Measurements from ENCODE around the gene ADAM23.

DNA sequence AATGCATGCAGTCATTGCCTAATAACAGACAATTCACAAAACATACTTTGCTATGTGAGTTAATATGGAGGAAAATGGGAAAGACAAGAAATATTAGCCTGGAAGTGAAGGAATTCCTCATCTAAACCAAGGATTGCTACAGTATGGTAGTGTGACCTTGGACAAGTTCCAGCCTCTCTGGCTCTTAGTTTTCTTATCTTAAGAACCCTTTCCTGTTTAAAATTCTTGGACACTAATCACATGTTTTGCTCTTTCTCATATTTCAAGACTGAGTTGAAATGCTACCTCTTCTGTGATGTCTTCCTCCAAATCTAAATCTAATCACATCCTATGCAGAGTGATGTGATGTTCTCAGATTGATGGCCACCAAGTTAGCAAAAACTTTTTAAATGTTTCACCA lies 20.8 kb upstream of the ADAM23 start:
- TF ChIP-seq EZH2phosphoT487 (IDR thresholded peaks at IDR 0.05; ENCODE audit: borderline replicate concordance, low read length) = no peak
- TF ChIP-seq, protein P1, sequence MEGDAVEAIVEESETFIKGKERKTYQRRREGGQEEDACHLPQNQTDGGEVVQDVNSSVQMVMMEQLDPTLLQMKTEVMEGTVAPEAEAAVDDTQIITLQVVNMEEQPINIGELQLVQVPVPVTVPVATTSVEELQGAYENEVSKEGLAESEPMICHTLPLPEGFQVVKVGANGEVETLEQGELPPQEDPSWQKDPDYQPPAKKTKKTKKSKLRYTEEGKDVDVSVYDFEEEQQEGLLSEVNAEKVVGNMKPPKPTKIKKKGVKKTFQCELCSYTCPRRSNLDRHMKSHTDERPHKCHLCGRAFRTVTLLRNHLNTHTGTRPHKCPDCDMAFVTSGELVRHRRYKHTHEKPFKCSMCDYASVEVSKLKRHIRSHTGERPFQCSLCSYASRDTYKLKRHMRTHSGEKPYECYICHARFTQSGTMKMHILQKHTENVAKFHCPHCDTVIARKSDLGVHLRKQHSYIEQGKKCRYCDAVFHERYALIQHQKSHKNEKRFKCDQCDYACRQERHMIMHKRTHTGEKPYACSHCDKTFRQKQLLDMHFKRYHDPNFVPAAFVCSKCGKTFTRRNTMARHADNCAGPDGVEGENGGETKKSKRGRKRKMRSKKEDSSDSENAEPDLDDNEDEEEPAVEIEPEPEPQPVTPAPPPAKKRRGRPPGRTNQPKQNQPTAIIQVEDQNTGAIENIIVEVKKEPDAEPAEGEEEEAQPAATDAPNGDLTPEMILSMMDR (IDR thresholded peaks at IDR 0.05; ENCODE audit: low read depth, low read length, poor library complexity, severe bottlenecking) = no peak
